Breast epithelium (tissue), 3 donors: ENCODE data around the gene OSBPL6.

Source experiments
- POLR2A ChIP-seq: fragments of 450-650 bp; IDR thresholded peaks from one replicate; pipeline ENCODE4 v1.6.1; 2016; ENCODE audit warnings: antibody characterized with exemption, mild to moderate bottlenecking, moderate library complexity
- TF ChIP-seq, protein P1 (sequence below), 3 donors: fragments of 450-650 bp; IDR thresholded peaks; one replicate each; pipeline ENCODE4 v1.5.1; 2016 to 2017; ENCODE audit warnings: antibody characterized with exemption in 3 of 3, mild to moderate bottlenecking in 3 of 3, moderate library complexity in 3 of 3

DNA sequence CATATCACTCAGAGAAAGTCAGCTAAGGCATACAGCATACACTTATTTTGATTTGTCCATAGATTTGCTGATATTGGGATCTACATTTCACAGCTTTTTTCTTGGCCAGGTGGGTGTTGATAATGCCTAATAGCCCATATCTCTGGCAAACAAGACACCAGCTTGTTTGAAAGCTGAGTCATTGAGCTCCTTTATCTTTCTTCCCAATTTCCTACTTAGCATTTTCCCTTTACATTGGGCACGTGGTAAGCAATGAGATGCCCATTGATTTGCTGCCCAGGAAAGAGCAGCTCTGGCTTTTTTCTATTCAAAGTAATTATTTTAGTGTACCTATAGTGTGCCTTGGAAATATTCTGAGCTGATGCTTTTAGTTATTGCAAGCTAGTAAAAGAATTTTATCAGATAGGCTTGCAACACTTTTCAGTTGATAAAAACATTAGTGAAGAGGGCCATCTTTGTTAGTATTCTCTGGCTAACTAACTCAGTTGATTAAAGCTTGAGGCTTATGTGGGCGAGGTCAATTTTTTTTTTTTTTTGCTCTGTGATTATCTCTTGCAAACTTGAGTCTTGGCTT, 79.6 kb downstream of the OSBPL6 start:
- TF ChIP-seq, protein P1, sequence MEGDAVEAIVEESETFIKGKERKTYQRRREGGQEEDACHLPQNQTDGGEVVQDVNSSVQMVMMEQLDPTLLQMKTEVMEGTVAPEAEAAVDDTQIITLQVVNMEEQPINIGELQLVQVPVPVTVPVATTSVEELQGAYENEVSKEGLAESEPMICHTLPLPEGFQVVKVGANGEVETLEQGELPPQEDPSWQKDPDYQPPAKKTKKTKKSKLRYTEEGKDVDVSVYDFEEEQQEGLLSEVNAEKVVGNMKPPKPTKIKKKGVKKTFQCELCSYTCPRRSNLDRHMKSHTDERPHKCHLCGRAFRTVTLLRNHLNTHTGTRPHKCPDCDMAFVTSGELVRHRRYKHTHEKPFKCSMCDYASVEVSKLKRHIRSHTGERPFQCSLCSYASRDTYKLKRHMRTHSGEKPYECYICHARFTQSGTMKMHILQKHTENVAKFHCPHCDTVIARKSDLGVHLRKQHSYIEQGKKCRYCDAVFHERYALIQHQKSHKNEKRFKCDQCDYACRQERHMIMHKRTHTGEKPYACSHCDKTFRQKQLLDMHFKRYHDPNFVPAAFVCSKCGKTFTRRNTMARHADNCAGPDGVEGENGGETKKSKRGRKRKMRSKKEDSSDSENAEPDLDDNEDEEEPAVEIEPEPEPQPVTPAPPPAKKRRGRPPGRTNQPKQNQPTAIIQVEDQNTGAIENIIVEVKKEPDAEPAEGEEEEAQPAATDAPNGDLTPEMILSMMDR (IDR thresholded peaks at IDR 0.05): no peak
- no peak for TF ChIP-seq POLR2A
